Left colon (tissue), 2 donors: ENCODE data around the gene CCL26. TPM values are rescaled to one million over a fixed set of nuclear protein-coding genes. Genes with fewer than 3 reads are reported as not detected.
"Not testable (repeated sequence)": the region's sequence is repeated elsewhere in the genome, so short reads cannot be mapped to it uniquely, and the experiment has no call there.

Experiments
- ATAC-seq: fragments of 200-7000 bp; cut with Tn5 transposase; one replicate; pipeline ENCODE4 v1.9.1; 2020; ENCODE audit warnings: mild to moderate bottlenecking, moderate library complexity
- DNase-seq, 2 donors: peaks; one replicate each; pipeline ENCODE4 v3.0.0-alpha.2; 2020
- intact Hi-C, 2 donors: fragments of 100-400 bp; cut with DNase I in 1 of 2; cut with micrococcal nuclease in 1 of 2; formaldehyde crosslinking; loops; one replicate each; pipeline versions ENCODE4 v1.11.2 to v1.14.0; 2022; cut with DNase I, micrococcal nuclease
- total RNA-seq, 2 donors: library from RNA; stranded (reverse); fragmentation: NEBNext Ultra II Directional; extraction: Animal tissue kit (Norgen Biotek cat#: 25700); gene quantifications; one replicate each; pipeline ENCODE4 v1.2.1, GENCODE V29; 2021
- donor health status: DM: no; HTN: no; CAD: no.
- donor health status: DM: yes; HTN: yes; CAD: no.

Gene CCL26
- total RNA-seq, 2 donors from 2014 or later: 0.78 TPM; not detected in 1

DNA sequence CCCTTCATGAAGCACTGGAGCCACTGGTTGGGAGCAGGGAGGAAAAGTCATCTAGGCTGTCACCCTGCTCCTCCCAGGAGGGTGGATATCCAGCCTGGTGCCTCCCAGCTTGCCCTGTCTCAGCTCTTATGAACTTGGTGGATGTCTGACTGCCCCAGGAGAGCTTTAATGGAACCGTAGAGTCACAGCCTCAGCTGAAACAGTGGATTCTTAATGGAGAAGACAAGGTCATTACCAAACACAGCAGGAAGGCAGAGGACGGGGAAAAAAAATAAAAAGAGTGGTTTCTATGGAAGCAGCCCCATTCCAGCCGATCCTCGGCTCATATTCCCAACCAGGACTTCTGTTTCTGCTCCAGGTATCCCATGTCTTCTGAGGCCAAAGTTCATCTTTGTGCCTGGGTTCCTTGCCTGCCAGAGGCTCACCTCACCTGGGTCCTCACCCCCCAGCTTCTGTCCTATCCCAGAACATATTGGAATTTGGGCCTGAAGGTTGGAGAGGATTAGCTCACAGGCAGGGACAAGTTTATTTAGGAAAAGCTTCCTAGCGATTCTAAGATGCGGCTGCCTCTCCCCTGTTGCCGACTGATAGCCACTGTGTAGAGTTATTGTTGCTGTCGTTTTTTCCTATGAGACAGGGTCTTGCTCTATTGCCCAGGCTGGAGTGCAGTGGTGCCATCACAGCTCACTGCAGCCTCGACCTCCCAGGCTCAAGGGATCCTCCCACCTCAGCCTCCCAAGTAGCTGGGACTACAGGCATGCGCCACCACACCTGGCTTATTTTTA is 15.6 kb downstream of the CCL26 start:
- no peak for ATAC-seq
- intact Hi-C loops: no loop called here
- DNase-seq: no peak

DNA sequence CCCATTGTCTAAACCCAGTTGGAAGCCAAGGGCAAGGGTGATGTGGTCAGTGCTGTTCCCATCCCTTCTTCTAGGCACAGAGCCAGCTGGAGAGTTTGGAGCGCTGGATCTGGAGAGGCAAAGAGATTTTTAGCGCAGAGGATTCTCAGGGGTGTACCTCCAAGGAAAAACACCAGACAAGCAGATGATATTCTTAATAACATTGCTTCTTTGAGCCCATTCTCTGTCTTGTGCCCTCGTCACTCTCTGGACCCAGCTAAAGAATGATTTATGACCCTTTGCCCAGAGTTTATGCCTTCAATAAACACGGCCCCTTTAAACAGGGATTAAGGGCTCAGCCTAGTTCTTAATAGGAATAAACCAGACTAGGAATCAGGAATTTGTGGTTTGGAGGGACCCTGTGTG is 28.6 kb downstream of the CCL26 start:
- ATAC-seq (no peak), DNase-seq (no peak)
- intact Hi-C loops: no loop called here

DNA sequence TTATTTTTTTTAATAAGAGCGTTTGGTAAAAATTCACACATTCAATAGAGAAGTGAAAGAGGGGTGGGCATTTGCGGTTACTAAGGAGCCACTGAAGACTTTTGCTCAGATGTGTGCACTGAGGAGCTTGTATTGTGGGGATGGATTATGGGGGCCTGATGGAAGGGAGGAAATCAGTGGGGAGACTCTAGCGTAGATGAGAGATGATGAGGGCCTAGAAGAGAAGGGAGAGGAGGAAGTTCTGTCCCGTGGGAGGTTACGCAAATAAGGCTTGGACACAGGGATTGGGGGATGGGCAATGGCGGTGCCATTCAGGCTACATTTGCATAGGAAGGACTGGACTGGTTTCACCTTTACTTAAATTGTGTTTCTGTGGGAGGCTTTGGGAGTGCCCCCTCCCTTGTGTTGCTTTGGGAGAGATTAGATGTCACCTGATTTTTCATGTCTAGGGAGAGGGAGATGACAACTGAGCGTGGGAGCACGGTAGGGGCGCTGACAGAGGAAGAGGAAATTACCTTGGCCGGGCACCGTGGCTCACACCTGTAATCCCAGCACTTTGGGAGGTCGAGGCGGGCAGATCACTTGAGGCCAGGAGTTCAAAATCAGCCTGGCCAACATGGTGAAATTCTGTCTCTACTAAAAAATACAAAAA is 31.0 kb downstream of the CCL26 start:
- peak; percentile 72 to 73 for DNase-seq
- no peak for ATAC-seq
- intact Hi-C loops: no loop called here

DNA sequence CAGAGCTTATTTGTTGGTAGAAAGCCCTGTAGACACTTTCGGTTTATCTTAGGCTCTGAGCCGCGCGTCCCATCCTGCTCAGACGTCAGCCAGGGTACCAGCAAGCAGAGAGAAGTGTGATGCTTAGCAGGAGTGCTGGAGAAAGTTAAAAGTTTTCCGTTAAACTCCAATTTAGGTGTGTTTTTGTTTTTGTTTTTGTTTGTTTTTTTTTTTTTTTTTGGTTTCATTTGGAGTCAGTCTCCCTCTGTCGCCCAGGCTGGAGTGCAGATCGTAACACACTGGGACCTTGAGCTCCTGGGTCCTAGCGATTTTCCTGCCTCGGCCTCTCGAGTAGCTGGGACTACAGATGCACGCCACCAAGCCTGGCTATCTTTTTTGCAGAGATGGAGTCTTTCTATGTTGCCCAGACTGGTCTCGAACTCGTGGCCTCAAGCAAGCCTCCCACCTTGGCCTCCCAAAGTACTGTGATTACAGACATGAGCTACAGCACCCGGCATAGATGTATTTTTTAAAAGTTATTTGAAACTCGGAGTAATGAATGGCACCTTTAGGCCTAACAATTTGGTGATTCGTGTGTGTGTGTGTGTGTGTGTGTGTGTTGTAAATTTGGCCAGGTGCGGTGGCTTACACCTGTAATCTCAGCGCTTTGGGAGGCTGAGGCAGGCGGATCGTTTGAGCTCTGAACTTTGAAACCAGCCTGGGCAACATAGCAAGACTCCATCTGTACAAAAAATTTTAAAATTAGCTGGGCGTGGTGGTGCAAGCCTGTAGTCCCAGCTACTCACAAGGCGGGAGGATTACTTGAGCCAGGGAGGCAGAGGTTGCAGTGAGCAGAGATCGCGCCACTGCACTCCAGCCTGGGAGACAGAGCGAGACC is 32.0 kb downstream of the CCL26 start:
- peak in 1 of 2 donors; percentile 31 for DNase-seq
- ATAC-seq: no peak

GRCh38 chr7:75738975-75739795 is 32.8 kb downstream of the CCL26 start:
- intact Hi-C loops: no loop called here
- DNase-seq (peak; percentile 99), ATAC-seq (peak; percentile 95)

More for the DNA sequence above, 32.0 kb downstream of the CCL26 start:
- intact Hi-C loops: no loop called here

- DNase-seq (peak in 1 of 2 donors; percentile 46), ATAC-seq (no peak)
- intact Hi-C loops: no loop called here
Observed at GRCh38 chr7:75738604-75738974, 33.4 kb downstream of the CCL26 start, which contains the start of gene HIP1. Gene HIP1 (minus strand): TSS chr7:75738941. CDS start chr7:75738920, 21 bp downstream.

- intact Hi-C loops: no loop called here
- DNase-seq (no peak), ATAC-seq (no peak)
Observed at GRCh38 chr7:75737856-75738603, 34.0 kb downstream of the CCL26 start.

- intact Hi-C loops: no loop called here
- ATAC-seq (no peak), DNase-seq (no peak)
Observed at GRCh38 chr7:75735581-75736350, 36.2 kb downstream of the CCL26 start.

- intact Hi-C loops: no loop called here
- ATAC-seq: no peak
- DNase-seq: no peak
Observed at GRCh38 chr7:75734586-75735458, 37.2 kb downstream of the CCL26 start.

- intact Hi-C loops: no loop called here
- ATAC-seq: no peak
- DNase-seq: no peak
Observed at GRCh38 chr7:75732764-75733630, 39.0 kb downstream of the CCL26 start.

GRCh38 chr7:75732016-75732521 is 39.9 kb downstream of the CCL26 start:
- ATAC-seq (no peak), DNase-seq (no peak)
- intact Hi-C loops: no loop called here

DNA sequence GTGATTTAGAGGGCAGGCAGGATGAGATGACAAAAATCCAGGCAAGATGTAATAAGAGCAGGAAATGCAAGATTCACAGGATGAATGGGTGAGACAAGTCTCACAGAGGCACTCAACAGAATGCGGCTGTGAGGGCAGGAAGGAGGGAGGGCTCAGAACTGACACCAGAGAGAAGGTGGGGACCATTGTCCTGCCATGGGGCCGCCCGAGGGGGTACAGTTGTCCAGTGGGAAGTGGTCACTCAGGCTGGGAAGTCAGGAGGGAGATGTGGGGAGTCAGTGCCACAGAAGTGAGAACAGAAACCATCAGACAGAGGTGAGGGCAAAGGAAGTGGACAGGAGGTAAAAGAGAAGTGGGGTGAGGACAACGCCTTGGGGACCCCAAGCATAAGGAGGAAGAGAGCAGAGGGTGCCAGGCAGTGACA is 42.1 kb downstream of the CCL26 start:
- DNase-seq (no peak), ATAC-seq (no peak)
- intact Hi-C loops: no loop called here

- peak; percentile 90 to 94 for DNase-seq
- intact Hi-C loops: no loop called here
- ATAC-seq: peak; percentile 98
Observed at GRCh38 chr7:75727881-75728593, 44.0 kb downstream of the CCL26 start.

GRCh38 chr7:75727351-75727750 is 44.7 kb downstream of the CCL26 start:
- DNase-seq, intact Hi-C loops, ATAC-seq: not testable (repeated sequence)
